GM21528 (cell line): ENCODE data around the gene C13orf46.

ENCODE experiments used
- ATAC-seq: cut with Tn5 transposase; IDR thresholded peaks from one replicate; pipeline ENCODE4 v1.9.1; 2021; ENCODE audit warnings: mild to moderate bottlenecking, moderate library complexity; ENCODE audit not compliant: unreplicated experiment, low FRiP score

Gene C13orf46

DNA sequence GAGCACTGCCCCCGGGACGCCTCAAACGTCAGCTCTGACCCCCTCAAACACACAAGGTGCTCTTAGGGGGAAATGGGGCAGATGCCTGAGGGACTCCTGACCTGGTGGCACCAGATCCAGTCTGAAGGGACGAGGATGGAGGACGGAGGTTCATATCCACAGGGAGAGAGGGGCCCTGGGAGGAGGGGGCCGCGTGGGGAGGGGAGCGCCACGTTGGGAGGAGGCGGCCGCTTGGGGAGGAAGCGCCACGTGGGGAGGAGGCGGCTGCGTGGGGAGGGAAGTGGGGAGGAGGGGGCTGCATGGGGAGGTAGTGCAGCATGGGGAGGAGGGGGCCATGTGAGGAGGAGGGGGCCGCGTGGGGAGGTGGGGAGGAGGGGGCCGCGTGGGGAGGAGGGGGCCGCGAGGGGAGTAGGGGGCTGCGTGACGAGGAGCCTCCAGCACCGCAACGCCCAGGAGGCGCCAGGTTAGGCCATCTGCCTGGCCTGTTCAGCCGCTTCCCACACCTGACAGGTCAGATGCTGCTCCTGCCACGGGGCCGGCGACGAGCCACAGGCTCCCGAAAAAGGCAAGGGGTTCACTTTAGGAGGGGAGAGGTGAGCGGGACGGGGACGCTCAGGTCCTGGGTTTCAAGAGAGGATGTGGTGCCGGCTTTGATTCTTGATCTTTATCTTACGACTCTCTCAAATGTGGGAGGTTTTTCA lies 36.7 kb upstream of the C13orf46 start:
- ATAC-seq, result no peak

DNA sequence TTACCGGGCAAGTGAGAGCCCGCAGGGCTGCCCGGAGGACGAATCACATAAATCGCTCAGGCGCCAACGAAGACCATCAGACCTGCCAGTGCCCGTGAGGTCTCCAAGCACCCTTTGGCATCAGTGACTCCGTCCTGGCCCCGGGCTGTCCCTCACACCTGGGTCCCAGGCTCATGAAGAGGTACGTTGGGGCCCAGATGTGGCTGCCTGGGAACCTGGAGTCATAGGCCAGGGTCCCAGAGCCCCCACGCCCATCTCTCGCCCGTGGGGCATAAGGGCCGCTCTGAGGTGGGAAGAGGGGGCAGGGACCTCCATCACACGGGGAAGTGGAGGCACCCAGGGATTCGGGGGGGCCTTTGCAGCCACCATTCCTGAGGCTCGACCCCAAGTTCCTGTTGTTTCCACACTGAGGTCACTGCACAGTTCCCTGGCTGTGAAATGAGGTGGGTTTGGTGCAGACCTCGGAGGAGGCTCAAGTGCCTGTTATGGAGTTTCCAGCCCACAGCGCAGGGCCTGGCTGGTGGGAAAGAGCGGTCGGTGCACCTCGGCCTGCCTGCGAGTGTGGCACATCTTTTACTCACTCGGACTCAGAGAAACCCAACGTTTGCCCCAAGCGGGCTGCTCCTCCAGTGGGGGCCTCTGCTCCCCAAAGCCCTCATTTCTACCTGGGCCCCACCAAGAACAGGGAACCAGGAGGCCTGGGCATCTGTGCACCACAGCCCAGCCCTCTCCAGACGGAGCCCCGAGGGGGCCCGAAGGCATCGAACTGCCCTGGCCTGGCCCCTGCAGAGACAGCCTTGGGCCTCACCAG lies 35.9 kb upstream of the C13orf46 start:
- ATAC-seq, result no peak

DNA sequence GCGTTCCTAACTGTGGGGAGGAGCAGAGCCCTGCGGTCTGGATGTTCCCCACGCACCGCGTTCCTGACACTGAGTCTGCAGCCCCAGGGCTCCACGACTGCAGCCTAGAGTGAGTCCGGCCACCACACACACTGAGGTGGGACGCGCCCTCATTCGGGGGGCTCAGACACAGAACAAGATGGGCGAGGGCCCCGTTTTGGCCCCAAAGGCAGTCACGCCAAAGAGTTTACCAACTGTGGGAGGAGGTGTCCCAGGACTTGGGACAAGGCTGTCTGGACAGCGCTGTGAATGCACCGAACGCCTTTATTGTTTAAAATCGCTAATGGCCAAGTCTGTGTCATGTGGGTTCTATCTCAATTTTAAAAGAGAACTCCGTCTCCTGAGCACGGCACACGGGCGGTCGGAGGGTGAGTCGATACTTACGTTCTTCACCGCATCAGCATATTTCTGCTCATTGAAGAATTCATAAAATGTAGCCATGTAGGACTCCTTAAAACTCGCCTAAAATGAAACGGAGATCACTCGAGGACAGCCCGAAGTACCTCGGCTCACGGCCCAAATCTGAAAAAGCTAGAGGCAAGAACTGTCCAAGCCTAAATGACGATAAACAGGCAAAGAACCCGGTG lies 35.2 kb upstream of the C13orf46 start:
- no peak for ATAC-seq

DNA sequence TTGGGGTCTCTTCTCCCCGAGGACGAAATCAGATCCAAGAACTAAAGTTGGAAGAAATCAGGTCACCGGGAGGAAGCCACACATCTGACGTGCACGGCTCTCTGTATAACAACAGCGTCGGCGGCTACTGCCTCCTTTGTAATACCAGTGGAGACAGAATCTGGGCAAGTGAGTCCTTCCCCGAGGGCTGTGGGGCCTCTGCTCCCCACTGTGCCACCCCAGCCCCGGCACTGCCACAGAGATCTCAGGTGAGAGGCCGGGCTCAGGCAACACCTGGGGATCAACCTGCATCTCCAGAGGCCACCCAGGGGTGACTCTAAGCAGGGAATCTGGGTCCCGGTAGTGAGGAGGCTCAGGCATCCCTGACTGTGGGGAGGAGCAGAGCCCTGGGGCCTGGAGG lies 33.7 kb upstream of the C13orf46 start:
- no peak for ATAC-seq

- ATAC-seq, result no peak
Measured at GRCh38 chr13:114005206-114005724, 31.4 kb upstream of the C13orf46 start.

DNA sequence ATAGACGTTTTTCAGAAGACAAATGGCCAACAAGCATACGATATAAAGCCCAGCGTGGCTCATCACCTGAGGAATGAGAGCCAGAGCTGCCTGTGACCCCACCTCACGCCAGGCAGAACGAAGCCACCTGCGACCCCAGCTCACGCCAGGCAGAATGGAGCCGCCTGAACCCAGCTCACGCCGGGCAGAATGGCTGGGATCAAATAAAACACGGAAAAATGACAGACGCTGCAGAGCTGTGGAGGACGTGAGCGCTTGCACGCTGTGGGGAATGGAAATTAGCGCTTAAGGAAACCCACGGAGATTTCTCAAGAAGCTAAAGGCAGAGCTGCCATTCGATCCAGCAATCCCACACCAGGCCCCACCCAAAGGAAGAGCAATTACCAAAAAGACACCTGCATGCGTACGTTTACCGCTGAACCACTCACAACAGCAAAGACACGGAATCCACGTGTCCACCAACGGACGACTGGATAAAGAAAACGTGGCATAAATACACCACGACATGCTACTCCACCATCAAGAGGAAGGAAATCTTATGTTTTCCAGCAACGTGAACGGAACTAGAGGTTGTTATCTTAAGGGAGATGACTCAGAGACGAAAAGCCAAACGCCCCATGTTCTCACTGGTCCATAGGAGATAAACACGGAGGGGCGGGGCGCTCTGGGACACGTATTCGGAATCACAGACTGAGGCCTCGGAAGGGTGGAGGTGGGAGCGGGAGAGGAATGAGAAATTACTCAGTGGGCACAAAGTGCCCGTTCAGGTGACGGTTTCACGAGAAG lies 30.7 kb upstream of the C13orf46 start:
- no peak for ATAC-seq

GRCh38 chr13:114002771-114003321 lies 29.0 kb upstream of the C13orf46 start:
- no peak for ATAC-seq

- no peak for ATAC-seq
Measured at GRCh38 chr13:114002009-114002544, 28.2 kb upstream of the C13orf46 start.

DNA sequence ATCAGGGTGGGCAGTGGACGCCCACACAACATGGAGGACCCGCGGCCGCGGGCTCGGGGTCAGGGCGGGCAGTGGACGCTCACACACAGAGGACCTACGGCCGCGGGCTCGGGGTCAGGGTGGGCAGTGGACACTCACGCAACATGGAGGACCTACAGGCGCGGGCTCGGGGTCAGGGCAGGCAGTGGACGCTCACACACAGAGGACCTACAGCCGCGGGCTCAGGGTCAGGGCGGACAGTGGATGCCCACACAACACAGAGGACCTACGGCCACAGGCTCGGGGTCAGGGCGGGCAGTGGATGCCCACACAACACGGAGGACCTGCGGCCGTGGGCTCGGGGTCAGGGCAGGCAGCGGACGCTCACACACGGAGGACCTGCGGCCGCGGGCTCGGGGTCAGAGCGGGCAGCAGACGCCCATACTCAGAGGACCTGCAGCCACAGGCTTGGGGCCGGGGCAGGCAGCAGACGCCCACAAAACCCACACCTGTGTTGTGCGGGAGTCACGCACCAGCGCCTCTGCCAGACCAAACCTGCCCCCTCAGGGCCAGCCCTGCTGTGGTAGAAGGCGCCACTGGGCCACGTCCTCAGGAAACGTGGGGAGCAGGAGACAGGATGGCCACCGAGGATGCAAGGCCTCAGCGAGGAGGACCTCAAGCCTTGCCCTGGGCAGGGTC lies 27.6 kb upstream of the C13orf46 start:
- ATAC-seq, result no peak

GRCh38 chr13:114000151-114001040 lies 26.5 kb upstream of the C13orf46 start:
- ATAC-seq, result no peak

DNA sequence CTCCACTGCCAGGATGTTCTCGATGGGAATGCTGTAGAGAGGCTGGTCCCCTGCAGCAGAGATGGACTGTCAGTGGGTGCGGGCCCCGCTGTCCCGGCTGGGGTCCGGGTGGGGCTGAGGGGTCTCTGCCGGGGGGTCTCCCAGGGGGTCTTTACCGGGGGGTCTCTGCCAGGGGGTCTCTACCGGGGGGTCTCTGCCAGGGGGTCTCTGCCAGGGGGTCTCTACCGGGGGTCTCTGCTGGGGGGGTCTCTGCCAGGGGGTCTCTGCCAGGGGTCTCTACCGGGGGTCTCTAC lies 25.7 kb upstream of the C13orf46 start:
- ATAC-seq, result no peak

DNA sequence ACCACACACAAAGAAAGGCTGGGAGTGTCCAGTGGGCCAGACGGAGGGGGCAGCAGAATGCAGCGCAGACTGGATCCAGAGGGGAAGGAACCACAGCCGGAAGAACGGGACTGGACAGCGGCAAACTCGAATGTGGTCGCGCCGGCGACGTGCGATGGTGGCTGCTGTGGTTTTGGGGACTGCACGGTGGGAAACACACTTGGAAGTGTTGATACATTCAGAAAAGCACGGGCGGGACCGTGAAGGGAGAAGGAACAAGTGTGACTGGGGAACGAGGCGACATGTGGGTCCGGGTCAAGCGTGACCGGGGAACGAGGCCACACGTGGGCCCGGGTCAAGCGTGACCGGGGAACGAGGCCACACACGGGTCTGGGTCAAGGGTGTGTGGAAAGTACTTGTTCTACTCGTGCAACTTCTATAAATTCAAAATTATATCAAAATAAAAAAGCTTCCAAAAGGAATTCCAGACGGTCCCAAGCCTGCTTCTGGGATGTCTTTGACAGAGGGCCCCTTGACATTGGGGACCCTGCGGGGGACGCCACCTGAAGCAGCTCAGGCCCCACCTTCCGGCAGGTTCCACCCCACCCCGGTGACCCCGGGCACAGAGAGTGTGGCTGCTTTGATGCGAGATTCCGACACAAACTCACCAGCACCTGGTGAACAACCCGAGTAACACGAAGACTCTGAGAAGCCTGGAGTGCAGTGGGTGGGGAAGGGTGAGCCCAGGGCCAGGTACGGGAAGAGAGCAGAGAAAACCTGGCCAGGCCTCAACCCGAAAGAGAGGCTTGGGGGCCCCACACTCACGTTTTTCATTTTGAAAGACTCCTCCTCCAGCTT lies 25.1 kb upstream of the C13orf46 start:
- no peak for ATAC-seq

GRCh38 chr13:113997845-113998751 lies 24.2 kb upstream of the C13orf46 start:
- no peak for ATAC-seq

DNA sequence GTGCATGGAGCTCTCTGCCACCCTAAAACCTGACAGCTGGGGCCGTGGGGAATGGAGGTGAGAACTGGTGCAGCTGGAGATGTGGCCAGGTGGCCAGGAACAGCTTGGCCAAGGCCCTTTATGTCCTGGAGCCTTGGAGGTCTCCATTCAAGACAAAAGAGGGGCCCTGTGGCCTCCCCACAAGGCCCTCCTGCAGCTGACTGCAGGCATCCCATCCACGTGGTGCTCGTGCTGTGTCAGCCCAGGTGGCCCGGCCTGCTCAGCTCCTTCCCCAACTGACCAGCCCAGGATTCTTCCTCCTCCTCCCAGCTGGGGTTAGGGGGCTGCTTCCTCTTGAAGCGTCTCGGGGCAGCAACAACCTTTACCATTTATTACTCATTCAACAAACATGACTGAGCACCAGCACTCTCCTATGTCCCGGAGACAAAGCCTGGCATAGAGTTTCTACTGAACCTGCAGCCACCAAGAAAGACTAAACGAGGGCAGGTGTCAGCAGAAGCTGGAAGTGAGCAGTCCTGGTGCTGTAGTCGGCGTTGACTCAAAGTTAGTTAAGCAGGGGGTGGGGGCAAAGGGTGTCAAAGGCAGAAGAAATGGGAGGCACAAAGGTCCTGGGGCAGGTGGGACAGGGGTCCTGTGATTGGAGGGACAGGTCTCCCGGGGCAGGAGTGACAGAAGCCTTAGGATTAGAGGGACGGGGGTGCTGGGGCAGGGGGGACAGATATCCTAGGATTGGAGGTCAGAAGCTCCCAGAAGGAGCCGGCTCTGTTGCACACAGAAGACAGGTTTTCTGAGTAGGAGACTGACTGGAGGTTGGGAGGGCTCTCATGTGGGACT lies 23.3 kb upstream of the C13orf46 start:
- no peak for ATAC-seq

- ATAC-seq, result no peak
Measured at GRCh38 chr13:113996081-113996911, 22.4 kb upstream of the C13orf46 start.
